Measurements from ENCODE around the gene NCOA5. TPM values are rescaled to one million over a fixed set of nuclear protein-coding genes. Genes with fewer than 3 reads are reported as not detected.

The NCOA5 gene
- total and polyA plus RNA-seq, 2 experiments from 2014 or later: 8.4 to 22.8 TPM

- Histone ChIP-seq H3F3A (replicated peaks; ENCODE audit: low read depth) (no peaks in the 10 kb centered on the region), H3K79me2 (replicated peaks; ENCODE audit: insufficient read depth) (no peaks in the 10 kb centered on the region), H3K27ac (ENCODE audit: low read depth) (no peak overlapping the region), H3K4me3 (no peak overlapping the region), H3K36me3 (ENCODE audit: insufficient read depth) (no peaks in the 10 kb centered on the region), H2AFZ (no peak overlapping the region; the same call in 1 of the 2 replicates), H3K4me2 (no peak overlapping the region), H4K20me1 (replicated peaks; ENCODE audit: insufficient read depth) (no peaks in the 10 kb centered on the region), H3K4me1 (ENCODE audit: insufficient read depth) (no peaks in the 10 kb centered on the region), H3K9me2 (ENCODE audit: insufficient read depth) (0 out of 2 replicates have a peak, but pooled peaks cover 4% of the 10 kb centered on the region), H3K27me3 (ENCODE audit: insufficient read depth) (peaks cover 8% of the 10 kb centered on the region; the same call in 1 of the 2 replicates)
- DNase-seq (ENCODE audit: low spot score) (no peak), ATAC-seq (no peak)
- TF ChIP-seq ZNF462 (CRISPR knock-in tag; IDR thresholded peaks at IDR 0.05) (no peak), EZH2phosphoT487 (IDR thresholded peaks at IDR 0.05; ENCODE audit: unreplicated experiment) (no peak), REST (IDR thresholded peaks at IDR 0.05; ENCODE audit: unreplicated experiment) (no peak), EZH2 (IDR thresholded peaks at IDR 0.05; ENCODE audit: low read depth, unreplicated experiment) (no peak), STAT1 (IDR thresholded peaks at IDR 0.05; ENCODE audit: unreplicated experiment) (no peak), POLR2AphosphoS5 (IDR thresholded peaks at IDR 0.05; ENCODE audit: low read depth) (no peak), NANOG (IDR thresholded peaks at IDR 0.05; ENCODE audit: borderline replicate concordance) (no peak), ZNF114 (CRISPR knock-in tag; IDR thresholded peaks at IDR 0.05) (no peak), ZNF331 (CRISPR knock-in tag; IDR thresholded peaks at IDR 0.05; ENCODE audit: low read depth) (no peak), JUNB (IDR thresholded peaks at IDR 0.05; ENCODE audit: unreplicated experiment) (no peak)
- no peaks in the 10 kb centered on the region for H3K4me1 Mint-ChIP-seq
- peaks cover 6% of the 10 kb centered on the region for H3K27me3 Mint-ChIP-seq (ENCODE audit: insufficient read depth, low read depth, poor library complexity)
- H3K4me3 Mint-ChIP-seq: no peak overlapping the region
- no peaks in the 10 kb centered on the region for H3K9me3 Mint-ChIP-seq
- H3K27ac Mint-ChIP-seq: no peak overlapping the region
- no peaks in the 10 kb centered on the region for H3K36me3 Mint-ChIP-seq (ENCODE audit: low read depth)
Measured at GRCh38 chr20:46108976-46109375, 19.2 kb upstream of the NCOA5 start.
